SK-N-SH treated with all-trans-retinoic acid at 6 μM for 48 hours (cell line): Measurements from ENCODE around the gene TCAF1.

Source experiments
- ATAC-seq: fragments of 200-7000 bp; cut with Tn5 transposase; 3 replicates; pipeline ENCODE4 v1.9.1; 2020; ENCODE audit warnings: mild to moderate bottlenecking, moderate library complexity
- ARNTL ChIP-seq: fragments of 450-650 bp; formaldehyde crosslinking; IDR thresholded peaks from 2 replicates; pipeline ENCODE4 v1.5.0; 2020; ENCODE audit warnings: low read depth, mild to moderate bottlenecking, moderate library complexity, borderline replicate concordance
- BACH2 ChIP-seq: fragments of 250-450 bp; sonication (Bioruptor Pico); IDR thresholded peaks from 2 replicates; pipeline ENCODE4 v1.9.0; 2021; ENCODE audit warnings: mild to moderate bottlenecking, borderline replicate concordance
- CSDC2 ChIP-seq: fragments of 250-450 bp; sonication (Bioruptor Pico); IDR thresholded peaks from 2 replicates; pipeline ENCODE4 v1.5.0; 2020; ENCODE audit warnings: mild to moderate bottlenecking, moderate library complexity
- CSRNP3 ChIP-seq: fragments of 250-450 bp; sonication (Bioruptor Pico); IDR thresholded peaks from 2 replicates; pipeline ENCODE4 v1.5.1; 2021; ENCODE audit warnings: mild to moderate bottlenecking, moderate library complexity
- ESRRG ChIP-seq: fragments of 250-450 bp; sonication (Bioruptor Pico); IDR thresholded peaks from 2 replicates; pipeline ENCODE4 v1.6.1; 2021; ENCODE audit warnings: mild to moderate bottlenecking
- ISL1 ChIP-seq: fragments of 250-450 bp; sonication (Bioruptor Pico); IDR thresholded peaks from 2 replicates; pipeline ENCODE4 v2.1.2; 2022; ENCODE audit warnings: mild to moderate bottlenecking, moderate library complexity
- OSR1 ChIP-seq: fragments of 250-450 bp; sonication (Bioruptor Pico); IDR thresholded peaks from 2 replicates; pipeline ENCODE4 v1.8.0; 2022; ENCODE audit warnings: moderate library complexity, mild to moderate bottlenecking, inconsistent platforms
- PATZ1 ChIP-seq: fragments of 250-450 bp; sonication (Bioruptor Pico); IDR thresholded peaks from 2 replicates; pipeline ENCODE4 v1.8.0; 2020; ENCODE audit warnings: mild to moderate bottlenecking, moderate library complexity, borderline replicate concordance
- PPARA ChIP-seq: fragments of 250-450 bp; sonication (Bioruptor Pico); IDR thresholded peaks from 2 replicates; pipeline ENCODE4 v1.5.0; 2020; ENCODE audit warnings: mild to moderate bottlenecking, borderline replicate concordance
- RARB ChIP-seq: fragments of 250-450 bp; sonication (Bioruptor Pico); IDR thresholded peaks from 2 replicates; pipeline ENCODE4 v1.8.0; 2021; ENCODE audit warnings: mild to moderate bottlenecking, moderate library complexity
- TCF4 ChIP-seq: fragments of 250-450 bp; sonication (Bioruptor Pico); IDR thresholded peaks from 2 replicates; pipeline ENCODE4 v1.8.0; 2021; ENCODE audit warnings: mild to moderate bottlenecking, moderate library complexity, borderline replicate concordance
- TSHZ2 ChIP-seq: fragments of 250-450 bp; sonication (Bioruptor Pico); IDR thresholded peaks from 2 replicates; pipeline ENCODE4 v1.5.0; 2020; ENCODE audit warnings: mild to moderate bottlenecking, moderate library complexity
- ZFP3 ChIP-seq: fragments of 250-450 bp; sonication (Bioruptor Pico); IDR thresholded peaks from 2 replicates; pipeline ENCODE4 v1.5.0; 2020; ENCODE audit warnings: mild to moderate bottlenecking, moderate library complexity
- ZFP30 ChIP-seq: fragments of 450-650 bp; formaldehyde crosslinking; IDR thresholded peaks from 2 replicates; pipeline ENCODE4 v1.5.0; 2022; ENCODE audit warnings: mild to moderate bottlenecking, moderate library complexity
- ZNF565 ChIP-seq: fragments of 450-650 bp; formaldehyde crosslinking; conservative IDR thresholded peaks from 2 replicates; pipeline ENCODE4 v1.5.0; 2020; ENCODE audit warnings: low read depth, mild to moderate bottlenecking, moderate library complexity
- ZNF8 ChIP-seq: fragments of 450-650 bp; formaldehyde crosslinking; IDR thresholded peaks from 2 replicates; pipeline ENCODE4 v1.5.0; 2020; ENCODE audit warnings: mild to moderate bottlenecking, moderate library complexity
- TF ChIP-seq, protein P1 (sequence below): fragments of 250-450 bp; sonication (Bioruptor Pico); IDR thresholded peaks from 2 replicates; pipeline ENCODE4 v1.5.1; 2020; ENCODE audit warnings: low read depth, mild to moderate bottlenecking, moderate library complexity

TCAF1 gene, protein sequence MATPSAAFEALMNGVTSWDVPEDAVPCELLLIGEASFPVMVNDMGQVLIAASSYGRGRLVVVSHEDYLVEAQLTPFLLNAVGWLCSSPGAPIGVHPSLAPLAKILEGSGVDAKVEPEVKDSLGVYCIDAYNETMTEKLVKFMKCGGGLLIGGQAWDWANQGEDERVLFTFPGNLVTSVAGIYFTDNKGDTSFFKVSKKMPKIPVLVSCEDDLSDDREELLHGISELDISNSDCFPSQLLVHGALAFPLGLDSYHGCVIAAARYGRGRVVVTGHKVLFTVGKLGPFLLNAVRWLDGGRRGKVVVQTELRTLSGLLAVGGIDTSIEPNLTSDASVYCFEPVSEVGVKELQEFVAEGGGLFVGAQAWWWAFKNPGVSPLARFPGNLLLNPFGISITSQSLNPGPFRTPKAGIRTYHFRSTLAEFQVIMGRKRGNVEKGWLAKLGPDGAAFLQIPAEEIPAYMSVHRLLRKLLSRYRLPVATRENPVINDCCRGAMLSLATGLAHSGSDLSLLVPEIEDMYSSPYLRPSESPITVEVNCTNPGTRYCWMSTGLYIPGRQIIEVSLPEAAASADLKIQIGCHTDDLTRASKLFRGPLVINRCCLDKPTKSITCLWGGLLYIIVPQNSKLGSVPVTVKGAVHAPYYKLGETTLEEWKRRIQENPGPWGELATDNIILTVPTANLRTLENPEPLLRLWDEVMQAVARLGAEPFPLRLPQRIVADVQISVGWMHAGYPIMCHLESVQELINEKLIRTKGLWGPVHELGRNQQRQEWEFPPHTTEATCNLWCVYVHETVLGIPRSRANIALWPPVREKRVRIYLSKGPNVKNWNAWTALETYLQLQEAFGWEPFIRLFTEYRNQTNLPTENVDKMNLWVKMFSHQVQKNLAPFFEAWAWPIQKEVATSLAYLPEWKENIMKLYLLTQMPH

DNA sequence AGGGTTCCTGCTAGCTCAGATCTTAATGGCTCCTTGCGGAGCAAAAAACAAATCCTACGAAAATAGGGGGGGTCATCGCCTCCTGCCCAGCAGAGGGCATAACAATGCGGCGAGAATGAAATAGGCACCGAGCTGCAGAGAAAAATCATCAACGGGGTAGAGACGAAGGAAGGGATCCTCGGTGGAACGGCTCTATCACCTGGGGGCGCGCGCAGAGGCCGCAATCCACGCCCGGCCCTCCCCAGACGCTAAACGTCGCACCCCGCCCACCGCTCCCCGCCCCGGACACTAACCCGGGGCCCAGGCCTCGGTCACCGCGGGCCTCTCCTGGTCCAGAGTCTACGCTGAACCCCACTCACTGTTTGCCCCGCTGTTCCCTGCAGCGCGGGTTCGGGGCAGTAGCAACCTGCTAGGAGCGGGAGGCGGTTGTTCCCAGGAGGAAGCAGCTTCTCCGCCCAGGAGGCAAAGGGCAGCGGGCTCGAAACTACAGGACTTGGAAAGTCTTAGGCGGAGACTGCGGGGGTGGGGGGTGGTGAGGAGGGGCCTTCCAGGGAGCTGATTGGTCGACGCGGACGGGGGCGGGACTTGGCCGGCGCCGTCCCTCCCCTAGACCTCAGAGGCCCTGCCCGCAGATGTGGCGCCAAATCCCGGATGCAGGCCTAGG lies at the start of gene TCAF1:
TCAF1 (minus strand) TSS at position 509 of the 664 bp plus-strand sequence. CDS start 25,568 bp downstream, outside the sequence.
- TF ChIP-seq ZFP3 = no peak
- peak; percentile 93; the same call in 1 of the 2 replicates for TF ChIP-seq PATZ1 (CRISPR knock-in tag)
- TF ChIP-seq, all 23 proteins: peak for 1
- ATAC-seq = peak; percentile 95

DNA sequence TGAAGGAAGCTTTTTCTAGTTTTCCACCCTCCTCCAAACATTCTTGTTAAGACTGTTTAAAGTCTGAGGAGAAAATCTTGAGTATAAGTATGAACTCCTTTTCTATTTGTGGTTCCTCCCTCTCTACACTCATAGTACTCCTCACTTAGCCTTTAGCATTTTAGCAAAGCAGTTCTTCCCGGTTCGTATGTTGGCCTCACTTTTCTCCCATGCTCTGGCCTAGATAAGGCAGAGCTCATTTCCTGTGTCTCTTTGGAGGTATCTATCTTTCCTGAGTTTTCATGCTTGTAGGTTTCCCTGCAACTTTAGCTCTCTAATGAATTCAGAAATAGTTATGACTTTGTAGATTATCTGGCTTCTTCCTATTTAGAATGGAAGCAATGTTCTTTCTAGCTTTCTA lies 46.8 kb upstream of the TCAF1 start:
- ATAC-seq = no peak
- TF ChIP-seq ZFP3 (no peak), RARB (CRISPR knock-in tag) (no peak), CSDC2 (CRISPR knock-in tag) (no peak)
- TF ChIP-seq, all 23 proteins: peak for 0

GRCh38 chr7:143947111-143947510 lies 45.1 kb upstream of the TCAF1 start:
- no peak for ATAC-seq
- TF ChIP-seq ZFP3 (no peak), ZNF565 (CRISPR knock-in tag) (no peak), TSHZ2 (CRISPR knock-in tag) (no peak), TCF4 (CRISPR knock-in tag) (no peak), BACH2 (CRISPR knock-in tag) (no peak), PPARA (CRISPR knock-in tag) (no peak), ZNF8 (no peak), RARB (CRISPR knock-in tag) (no peak), CSDC2 (CRISPR knock-in tag) (no peak), ESRRG (no peak)
- TF ChIP-seq, protein P1, sequence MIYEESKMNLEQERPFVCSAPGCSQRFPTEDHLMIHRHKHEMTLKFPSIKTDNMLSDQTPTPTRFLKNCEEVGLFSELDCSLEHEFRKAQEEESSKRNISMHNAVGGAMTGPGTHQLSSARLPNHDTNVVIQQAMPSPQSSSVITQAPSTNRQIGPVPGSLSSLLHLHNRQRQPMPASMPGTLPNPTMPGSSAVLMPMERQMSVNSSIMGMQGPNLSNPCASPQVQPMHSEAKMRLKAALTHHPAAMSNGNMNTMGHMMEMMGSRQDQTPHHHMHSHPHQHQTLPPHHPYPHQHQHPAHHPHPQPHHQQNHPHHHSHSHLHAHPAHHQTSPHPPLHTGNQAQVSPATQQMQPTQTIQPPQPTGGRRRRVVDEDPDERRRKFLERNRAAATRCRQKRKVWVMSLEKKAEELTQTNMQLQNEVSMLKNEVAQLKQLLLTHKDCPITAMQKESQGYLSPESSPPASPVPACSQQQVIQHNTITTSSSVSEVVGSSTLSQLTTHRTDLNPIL (CRISPR knock-in tag) = no peak
- TF ChIP-seq, all 23 proteins: peak for 0

DNA sequence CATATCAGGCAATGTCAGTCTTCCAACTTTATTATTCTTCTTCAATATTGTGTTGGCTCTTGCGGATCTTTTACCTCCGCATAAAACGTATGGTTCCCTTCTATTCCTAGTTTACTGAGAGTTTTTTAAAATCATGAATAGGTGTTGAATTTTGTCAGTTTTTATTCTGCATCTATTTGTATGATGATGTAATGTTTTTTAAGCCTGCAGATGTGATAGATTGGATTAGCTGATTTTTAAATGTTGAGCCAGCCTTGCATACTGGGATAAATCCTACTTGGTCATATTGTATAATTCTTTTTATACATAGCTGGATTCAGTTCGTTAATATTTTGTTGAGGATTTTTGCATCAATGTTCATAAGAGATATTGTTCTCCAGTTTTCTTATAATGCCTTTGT lies 43.4 kb upstream of the TCAF1 start:
- ATAC-seq = no peak
- TF ChIP-seq PATZ1 (CRISPR knock-in tag) (no peak), ZNF8 (no peak), ISL1 (CRISPR knock-in tag) (no peak), TSHZ2 (CRISPR knock-in tag) (no peak), ARNTL (CRISPR knock-in tag) (no peak), ZFP30 (CRISPR knock-in tag) (no peak), ZFP3 (no peak), CSRNP3 (CRISPR knock-in tag) (no peak), RARB (CRISPR knock-in tag) (no peak), OSR1 (CRISPR knock-in tag) (no peak)
